GM21737 (cell line): ENCODE measurements around the gene ZNF175.
"Not testable (repeated sequence)": the region's sequence is repeated elsewhere in the genome, so short reads cannot be mapped to it uniquely, and the experiment has no call there.

Experiments used
- ATAC-seq: cut with Tn5 transposase; IDR thresholded peaks from one replicate; pipeline ENCODE4 v1.9.1; 2021; ENCODE audit warnings: mild to moderate bottlenecking, moderate library complexity; ENCODE audit not compliant: unreplicated experiment

The ZNF175 gene

GRCh38 chr19:51626675-51627074 lies 55.6 kb downstream of the ZNF175 start:
- no peak for ATAC-seq

- ATAC-seq, result no peak
Measured at GRCh38 chr19:51627491-51628138, 56.5 kb downstream of the ZNF175 start.

- ATAC-seq, result no peak
Measured at GRCh38 chr19:51628153-51628939, 57.3 kb downstream of the ZNF175 start.

- not testable (repeated sequence) for ATAC-seq
Measured at GRCh38 chr19:51630315-51630714, 59.2 kb downstream of the ZNF175 start, which contains the start of gene SIGLEC5. Gene SIGLEC5, minus strand, starts transcription at chr19:51630401. Its CDS starts 66 bp downstream, at chr19:51630335.

- ATAC-seq, result no peak
Measured at GRCh38 chr19:51632126-51632525, 61.0 kb downstream of the ZNF175 start.

GRCh38 chr19:51637362-51637978 lies 66.4 kb downstream of the ZNF175 start:
- ATAC-seq, result no peak

- no peak for ATAC-seq
Measured at GRCh38 chr19:51639916-51640315, 68.8 kb downstream of the ZNF175 start.

GRCh38 chr19:51640386-51640785 lies 69.3 kb downstream of the ZNF175 start:
- no peak for ATAC-seq

GRCh38 chr19:51641648-51642047 lies 70.6 kb downstream of the ZNF175 start:
- no peak for ATAC-seq
